ENCODE measurements around the gene POLR3C. TPM values are rescaled to one million over a fixed set of nuclear protein-coding genes. Genes with fewer than 3 reads are reported as not detected.

POLR3C gene
- total RNA-seq = 21.5 and 26.1 TPM in 2 replicates

GRCh38 chr1:145823565-145824498 lies at the start of gene POLR3C, which contains the start of gene RNF115:
Gene POLR3C (plus strand): TSS chr1:145824200. CDS start chr1:145825777, 1,577 bp downstream.
Gene RNF115 (minus strand): TSS chr1:145824095. CDS start chr1:145823873, 222 bp downstream.

GRCh38 chr1:145845514-145846161 lies 21.6 kb downstream of the POLR3C start, which contains the start of gene NUDT17:
Gene NUDT17 (plus strand): TSS chr1:145845630. CDS start chr1:145845641, 11 bp downstream.

GRCh38 chr1:145858901-145859490 lies 35.0 kb downstream of the POLR3C start, which contains the start of gene PIAS3:
Gene PIAS3 (minus strand): TSS chr1:145859081. CDS start chr1:145858990, 91 bp downstream.

GRCh38 chr1:145885738-145886287 lies 61.8 kb downstream of the POLR3C start, which contains the start of gene ANKRD35:
Gene ANKRD35 (minus strand): TSS chr1:145885866. CDS start chr1:145885758, 108 bp downstream.

Other genes starting within 250 kb of the POLR3C start
- gene GPR89A, start 216.2 kb upstream of the POLR3C start, total RNA-seq = 15.9 and 27.6 TPM in 2 replicates
- 0.42 and 0.56 TPM in 2 replicates for gene PDZK1, start 116.8 kb upstream of the POLR3C start, total RNA-seq
- gene CD160, start 104.7 kb upstream of the POLR3C start, total RNA-seq = not detected in 2 replicates
- gene RNF115, start 105 bp upstream of the POLR3C start, total RNA-seq = 4.0 and 5.9 TPM in 2 replicates
- gene NUDT17, start 21.4 kb downstream of the POLR3C start, total RNA-seq = 2.5 and 5.1 TPM in 2 replicates
- gene PIAS3, start 34.9 kb downstream of the POLR3C start, total RNA-seq = 36.7 and 53.5 TPM in 2 replicates
- 16.9 and 19.6 TPM in 2 replicates for gene ANKRD35, start 61.7 kb downstream of the POLR3C start, total RNA-seq
- 0.65 and 1.4 TPM in 2 replicates for gene ITGA10, start 85.8 kb downstream of the POLR3C start, total RNA-seq
- gene PEX11B, start 94.5 kb downstream of the POLR3C start, total RNA-seq = 28.5 and 31.9 TPM in 2 replicates
- 173 and 381 TPM in 2 replicates for gene RBM8A, start 103.3 kb downstream of the POLR3C start, total RNA-seq
- 11.7 and 11.8 TPM in 2 replicates for gene LIX1L, start 133.8 kb downstream of the POLR3C start, total RNA-seq
- 0.28 and 0.49 TPM in 2 replicates for gene ANKRD34A, start 140.4 kb downstream of the POLR3C start, total RNA-seq
- gene POLR3GL, start 140.5 kb downstream of the POLR3C start, total RNA-seq = 10.9 and 14.2 TPM in 2 replicates
- 267 and 294 TPM in 2 replicates for gene TXNIP, start 172.4 kb downstream of the POLR3C start, total RNA-seq
- not detected in 2 replicates for gene HJV, start 197.5 kb downstream of the POLR3C start, total RNA-seq